Caco-2 (cell line): ENCODE measurements around the gene CRYZL1. TPM values are rescaled to one million over a fixed set of nuclear protein-coding genes. Genes with fewer than 3 reads are reported as not detected.
A peak's percentile ranks its signal among the peaks of the same experiment; 100 is the strongest.
"Not testable (repeated sequence)": the region's sequence is repeated elsewhere in the genome, so short reads cannot be mapped to it uniquely, and the experiment has no call there.

Source experiments
- BruUV-seq: library from RNA; stranded (reverse); fragments of 400-500 nt; replicated peaks from 2 replicates; lab custom pipeline; 2021; lab: Mats Ljungman, UMichigan
- CTCF ChIA-PET: fragments of 300-600 bp; sonication (Branson Sonifier 250); formaldehyde crosslinking; loops from one replicate; lab custom pipeline; 2022; ENCODE audit warnings: antibody characterized with exemption; lab: Charles Lee
- POLR2A ChIA-PET: fragments of 300-600 bp; sonication (Branson Sonifier 250); formaldehyde crosslinking; loops from one replicate; lab custom pipeline; 2022; ENCODE audit warnings: antibody characterized with exemption; lab: Charles Lee
- DNase-seq, 2 experiments: peaks; one replicate each; pipeline versions ENCODE4 v3.0.0 to v3.0.0-alpha.2; 2020 to 2022
- H3K27me3 ChIP-seq: replicated peaks from 2 replicates; pipeline ENCODE4 v1.6.0; 2011; ENCODE audit warnings: low read length; ENCODE audit not compliant: control insufficient read depth, insufficient read depth
- H3K36me3 ChIP-seq: 2 replicates; pipeline ENCODE4 v1.5.1; 2011; ENCODE audit warnings: low read length; ENCODE audit not compliant: control insufficient read depth, insufficient read depth
- H3K4me1 ChIP-seq: fragments of 250-450 bp; sonication (Bioruptor Pico); 2 replicates; pipeline ENCODE4 v1.5.1; 2020; ENCODE audit warnings: mild to moderate bottlenecking
- H3K4me3 ChIP-seq: 2 replicates; pipeline ENCODE4 v1.5.1; 2011; ENCODE audit warnings: low read depth, mild to moderate bottlenecking, control low read depth, low read length
- H3K9me3 ChIP-seq: fragments of 250-450 bp; sonication (Bioruptor Pico); 2 replicates; pipeline ENCODE4 v1.5.1; 2020; ENCODE audit warnings: mild to moderate bottlenecking, moderate library complexity
- H3K27ac Mint-ChIP-seq: one replicate; pipeline ENCODE4 v1.8.0; 2022; ENCODE audit warnings: mixed read lengths; ENCODE audit not compliant: unreplicated experiment
- H3K27me3 Mint-ChIP-seq: one replicate; pipeline ENCODE4 v1.8.0; 2022; ENCODE audit warnings: mixed read lengths; ENCODE audit not compliant: insufficient read depth, unreplicated experiment
- H3K36me3 Mint-ChIP-seq: one replicate; pipeline ENCODE4 v1.8.0; 2022; ENCODE audit warnings: mild to moderate bottlenecking, mixed read lengths; ENCODE audit not compliant: insufficient read depth, unreplicated experiment
- H3K4me1 Mint-ChIP-seq: one replicate; pipeline ENCODE4 v1.8.0; 2022; ENCODE audit warnings: low read depth, mixed read lengths; ENCODE audit not compliant: unreplicated experiment
- H3K4me3 Mint-ChIP-seq: one replicate; pipeline ENCODE4 v1.8.0; 2022; ENCODE audit warnings: mild to moderate bottlenecking, moderate library complexity, mixed read lengths; ENCODE audit not compliant: unreplicated experiment
- H3K9me3 Mint-ChIP-seq: one replicate; pipeline ENCODE4 v1.8.0; 2022; ENCODE audit warnings: mixed read lengths; ENCODE audit not compliant: unreplicated experiment
- CTCF ChIP-seq, 2 experiments: fragments of 200-600 bp in 1 of 2; IDR thresholded peaks; 1 replicate in 1 of 2; 2 replicates in 1 of 2; pipeline versions ENCODE4 v1.5.1 to v1.8.0; 2011 to 2022; ENCODE audit warnings: antibody characterized with exemption in 1 of 2, control low read depth in 1 of 2, inconsistent platforms in 1 of 2, low read depth in 1 of 2, low read length in 1 of 2, mild to moderate bottlenecking in 1 of 2, moderate library complexity in 1 of 2; ENCODE audit not compliant: insufficient read depth in 1 of 2, severe bottlenecking in 1 of 2, unreplicated experiment in 1 of 2
- intact Hi-C: fragments of 100-400 bp; cut with micrococcal nuclease; formaldehyde crosslinking; loops from one replicate; pipeline ENCODE4 v1.10.0; 2022; ENCODE audit not compliant: unreplicated experiment
- total RNA-seq: library from RNA; stranded (reverse); gene quantifications from 2 replicates; pipeline ENCODE4 v1.2.3, GENCODE V29; 2022

CRYZL1 gene
- total RNA-seq, 1 experiment from 2014 or later: 26.6 TPM

- Histone ChIP-seq H3K4me1 (peaks cover 10% of the 10 kb centered on the region), H3K27me3 (no peaks in the 10 kb centered on the region), H3K36me3 (no peaks in the 10 kb centered on the region), H3K4me3 (no peak overlapping the region), H3K9me3 (no peaks in the 10 kb centered on the region)
- DNase-seq: no peak
- POLR2A ChIA-PET: no interaction called here
- TF ChIP-seq CTCF (IDR thresholded peaks at IDR 0.05; ENCODE audit: insufficient read depth in 1 of 2, low read depth in 1 of 2, low read length in 1 of 2, severe bottlenecking in 1 of 2, unreplicated experiment in 1 of 2): no peak
- H3K9me3 Mint-ChIP-seq: no peaks in the 10 kb centered on the region
- intact Hi-C loops: no loop called here
- no peaks in the 10 kb centered on the region for H3K27me3 Mint-ChIP-seq
- CTCF ChIA-PET: no interaction called here
- no TSS peak for BruUV-seq
- peaks cover 68% of the 10 kb centered on the region for H3K36me3 Mint-ChIP-seq
- no peak overlapping the region for H3K4me3 Mint-ChIP-seq
- H3K4me1 Mint-ChIP-seq: peaks cover 6% of the 10 kb centered on the region
- no peak overlapping the region for H3K27ac Mint-ChIP-seq
Measured at GRCh38 chr21:33584455-33584854, 57.1 kb downstream of the CRYZL1 start.

- Mint-ChIP-seq H3K27me3 (no peaks in the 10 kb centered on the region), H3K9me3 (no peaks in the 10 kb centered on the region), H3K27ac (peak overlapping the region; percentile 48), H3K4me3 (no peak overlapping the region), H3K36me3 (peaks cover 76% of the 10 kb centered on the region), H3K4me1 (peaks cover 6% of the 10 kb centered on the region)
- no peak for TF ChIP-seq CTCF (IDR thresholded peaks at IDR 0.05; ENCODE audit: insufficient read depth in 1 of 2, low read depth in 1 of 2, low read length in 1 of 2, severe bottlenecking in 1 of 2, unreplicated experiment in 1 of 2)
- CTCF ChIA-PET: no interaction called here
- intact Hi-C loops: no loop called here
- no TSS peak for BruUV-seq
- DNase-seq: no peak
- Histone ChIP-seq H3K27me3 (no peaks in the 10 kb centered on the region), H3K9me3 (no peaks in the 10 kb centered on the region), H3K36me3 (no peaks in the 10 kb centered on the region), H3K4me3 (no peak overlapping the region), H3K4me1 (peaks cover 11% of the 10 kb centered on the region)
- POLR2A ChIA-PET: no interaction called here
Measured at GRCh38 chr21:33578959-33579542, 62.5 kb downstream of the CRYZL1 start.

GRCh38 chr21:33578214-33578613 is 63.3 kb downstream of the CRYZL1 start:
- H3K4me3 Mint-ChIP-seq: no peak overlapping the region
- ChIA-PET CTCF (no interaction called here), POLR2A (no interaction called here)
- no peaks in the 10 kb centered on the region for H3K27me3 ChIP-seq
- no peaks in the 10 kb centered on the region for H3K27me3 Mint-ChIP-seq
- H3K4me3 ChIP-seq: no peak overlapping the region
- no peaks in the 10 kb centered on the region for H3K9me3 ChIP-seq
- peaks cover 6% of the 10 kb centered on the region for H3K4me1 Mint-ChIP-seq
- peaks cover 83% of the 10 kb centered on the region for H3K36me3 Mint-ChIP-seq
- intact Hi-C loops: no loop called here
- H3K36me3 ChIP-seq: no peaks in the 10 kb centered on the region
- TF ChIP-seq CTCF (IDR thresholded peaks at IDR 0.05; ENCODE audit: insufficient read depth in 1 of 2, low read depth in 1 of 2, low read length in 1 of 2, severe bottlenecking in 1 of 2, unreplicated experiment in 1 of 2): no peak
- H3K4me1 ChIP-seq: peaks cover 11% of the 10 kb centered on the region
- no peaks in the 10 kb centered on the region for H3K9me3 Mint-ChIP-seq
- DNase-seq: no peak
- H3K27ac Mint-ChIP-seq: no peak overlapping the region
- BruUV-seq: no TSS peak

- peak overlapping the region; percentile 30 for H3K27ac Mint-ChIP-seq
- DNase-seq: peak in 1 of 2 experiments; percentile 58
- H3K4me3 Mint-ChIP-seq, H3K27me3 Mint-ChIP-seq, H3K36me3 ChIP-seq, H3K9me3 Mint-ChIP-seq, H3K4me1 Mint-ChIP-seq, POLR2A ChIA-PET, intact Hi-C loops, CTCF ChIA-PET, H3K4me3 ChIP-seq, H3K9me3 ChIP-seq, H3K27me3 ChIP-seq: not testable (repeated sequence)
- peaks cover 81% of the 10 kb centered on the region for H3K36me3 Mint-ChIP-seq
- H3K4me1 ChIP-seq: peaks cover 11% of the 10 kb centered on the region
- TSS peak; percentile 62 for BruUV-seq
Measured at GRCh38 chr21:33576741-33577141, 64.8 kb downstream of the CRYZL1 start.
